ENCODE data around the gene OTUD3. TPM values are rescaled to one million over a fixed set of nuclear protein-coding genes. Genes with fewer than 3 reads are reported as not detected.

Gene OTUD3
- total and polyA plus RNA-seq, 2 of the 13 experiments (the other 11 are each of a cell fraction or from before 2014, with no cell fraction given) = 5.2 to 7.5 TPM

- ChIA-PET CTCF (ENCODE audit: low intra/inter-chr PET ratio, low total read pairs) (interaction anchor here (1.3 kb wide), 1 partner anchor 232 kb away, joined by 3 read pairs; no protein-coding TSS in a partner anchor), POLR2A (interaction anchor here (0.6 to 1.3 kb wide), 2 partner anchors 38 to 233 kb away, joined by 3 read pairs; no protein-coding TSS in a partner anchor)
- Histone ChIP-seq H3K4me2 (ENCODE audit: low read depth, low read length) (no peak overlapping the region), H3K27ac (ENCODE audit: extremely low read length, insufficient read depth, low read length) (no peak overlapping the region), H3K27me3 (ENCODE audit: control insufficient read depth in 1 of 2, insufficient read depth in 2 of 2, low read length in 2 of 2) (no peaks in the 10 kb centered on the region), H3K36me3 (replicated peaks in 1 of 2; ENCODE audit: control insufficient read depth in 1 of 2, insufficient read depth in 2 of 2, low read length in 2 of 2) (no peaks in the 10 kb centered on the region), H3K79me2 (ENCODE audit: insufficient read depth, low read length) (no peaks in the 10 kb centered on the region), H3K9me3 (ENCODE audit: low read length) (no peaks in the 10 kb centered on the region), H2AFZ (ENCODE audit: low read length) (no peak overlapping the region), H4K20me1 (ENCODE audit: insufficient read depth, low read length) (no peaks in the 10 kb centered on the region), H3K9ac (ENCODE audit: insufficient read depth, low read depth, low read length) (no peak overlapping the region), H3K4me3 (replicated peaks in 1 of 3; ENCODE audit: insufficient read depth in 1 of 3, low read depth in 2 of 3, low read length in 3 of 3) (no peak overlapping the region), H3K4me1 (ENCODE audit: insufficient read depth, low read length) (peaks cover 64% of the 10 kb centered on the region)
- no peak for FAIRE-seq
- WGBS (ENCODE audit: low lambda C conversion rate) = 98% methylated on average over 9 of the region's 19 CpGs
- in situ Hi-C loops (cut with HindIII; ENCODE audit: extremely low pct_ligation_motif_present, low pct_unique_long_range_greater_than_20kb) = loop anchor here (5.0 kb wide), 2 partner anchors 52 to 232 kb away; no protein-coding TSS in a partner anchor
- intact Hi-C loops (cut with micrococcal nuclease; ENCODE audit: unreplicated experiment) = no loop called here
- BruUV-seq (replicated peaks) = no TSS peak
- no peak for DNase-seq (ENCODE audit: low spot score)
- no peak for ATAC-seq
- TF ChIP-seq ATF6 (CRISPR knock-in tag; conservative IDR thresholded peaks at IDR 0.05) (no peak), NFAT5 (CRISPR knock-in tag; IDR thresholded peaks at IDR 0.05) (no peak)
Measured at GRCh38 chr1:19920132-19920710, 38.0 kb downstream of the OTUD3 start.
